Measurements from ENCODE around the gene LIN28B. TPM values are rescaled to one million over a fixed set of nuclear protein-coding genes. Genes with fewer than 3 reads are reported as not detected.
"Not testable (repeated sequence)": the region's sequence is repeated elsewhere in the genome, so short reads cannot be mapped to it uniquely, and the experiment has no call there.

The LIN28B gene
- total and polyA plus RNA-seq, 4 donors: 2.8 TPM; not detected in 3

GRCh38 chr6:105075210-105075609, 118.3 kb downstream of the LIN28B start:
- no peaks in the 10 kb centered on the region for H3K4me1 ChIP-seq (ENCODE audit: control insufficient read depth in 4 of 4, insufficient read depth in 4 of 4, low read length in 3 of 4)
- H3K9me3 ChIP-seq (ENCODE audit: control insufficient read depth in 4 of 4, low read length in 3 of 4): no peaks in the 10 kb centered on the region
- no peak for DNase-seq (ENCODE audit: low spot score)
- H3K36me3 ChIP-seq (ENCODE audit: control insufficient read depth in 4 of 4, insufficient read depth in 3 of 4, low read depth in 1 of 4, low read length in 3 of 4): no peaks in the 10 kb centered on the region
- H3K4me3 ChIP-seq (ENCODE audit: low read depth in 1 of 3, low read length in 3 of 3): no peak overlapping the region
- no peak overlapping the region for H3K27ac ChIP-seq (ENCODE audit: low read depth in 1 of 2, low read length in 2 of 2)
- H3K27me3 ChIP-seq (ENCODE audit: control insufficient read depth in 4 of 4, insufficient read depth in 4 of 4, low read length in 3 of 4): peaks cover 0 to 6% (median 2%) of the 10 kb centered on the region in 4 donors
- TF ChIP-seq RXRA (IDR thresholded peaks at IDR 0.05) (no peak), TAF1 (conservative IDR thresholded peaks at IDR 0.05) (no peak), YY1 (IDR thresholded peaks at IDR 0.05) (no peak), FOXA1 (IDR thresholded peaks at IDR 0.05) (no peak), JUND (IDR thresholded peaks at IDR 0.05) (no peak), SP1 (IDR thresholded peaks at IDR 0.05) (no peak), NR2F2 (IDR thresholded peaks at IDR 0.05) (no peak), GABPA (IDR thresholded peaks at IDR 0.05 in 1 of 2, conservative IDR thresholded peaks at IDR 0.05 in 1 of 2) (no peak), ATF3 (IDR thresholded peaks at IDR 0.05) (no peak), HNF4A (conservative IDR thresholded peaks at IDR 0.05) (no peak), MAX (IDR thresholded peaks at IDR 0.05) (no peak), REST (IDR thresholded peaks at IDR 0.05) (no peak), ZBTB33 (IDR thresholded peaks at IDR 0.05) (no peak), EGR1 (IDR thresholded peaks at IDR 0.05; ENCODE audit: low read depth in 2 of 2) (no peak), RAD21 (IDR thresholded peaks at IDR 0.05) (no peak)
- no peak overlapping the region for H3K9ac ChIP-seq (ENCODE audit: low read depth in 1 of 2, low read length in 2 of 2)

GRCh38 chr6:105076418-105076817, 119.5 kb downstream of the LIN28B start:
- H3K27ac ChIP-seq (ENCODE audit: low read depth in 1 of 2, low read length in 2 of 2); H3K9me3 ChIP-seq (ENCODE audit: control insufficient read depth in 4 of 4, low read length in 3 of 4); H3K9ac ChIP-seq (ENCODE audit: low read depth in 1 of 2, low read length in 2 of 2); H3K27me3 ChIP-seq (ENCODE audit: control insufficient read depth in 4 of 4, insufficient read depth in 4 of 4, low read length in 3 of 4); DNase-seq (ENCODE audit: low spot score); H3K36me3 ChIP-seq (ENCODE audit: control insufficient read depth in 4 of 4, insufficient read depth in 3 of 4, low read depth in 1 of 4, low read length in 3 of 4); H3K4me3 ChIP-seq (ENCODE audit: low read depth in 1 of 3, low read length in 3 of 3); H3K4me1 ChIP-seq (ENCODE audit: control insufficient read depth in 4 of 4, insufficient read depth in 4 of 4, low read length in 3 of 4): not testable (repeated sequence)
- WGBS: 82% methylated on average over 8 of the region's 8 CpGs
